ENCODE measurements around the gene TM4SF1. TPM values are rescaled to one million over a fixed set of nuclear protein-coding genes. Genes with fewer than 3 reads are reported as not detected.
A peak's percentile ranks its signal among the peaks of the same experiment; 100 is the strongest.

TM4SF1 gene
- polyA plus RNA-seq, 1 of the 3 experiments (the other 2 are of a cell fraction), result 209 TPM

DNA sequence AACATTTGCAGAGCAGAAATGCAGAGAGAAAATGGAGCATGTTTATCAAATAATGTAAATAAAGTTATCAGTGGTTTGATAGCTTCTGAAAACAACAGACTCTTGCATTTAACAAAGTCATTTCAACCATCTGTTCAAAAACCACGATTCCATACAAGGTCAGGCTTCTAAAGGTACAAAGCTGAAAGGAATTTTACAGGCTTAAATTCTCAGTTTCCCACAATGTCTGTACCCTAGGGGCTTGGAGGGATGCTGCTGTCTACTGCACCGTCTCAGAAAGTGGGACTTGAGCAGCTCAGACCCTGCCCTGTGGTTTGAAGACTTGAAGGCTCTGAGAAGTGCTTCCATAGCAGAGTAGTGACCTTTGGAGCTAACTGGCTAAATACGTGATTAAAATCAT lies 30.4 kb upstream of the TM4SF1 start:
- peaks cover 0 to 7% of the 10 kb centered on the region in 2 experiments; a peak in 2 of 4 replicates for H3K4me1 ChIP-seq (ENCODE audit: control insufficient read depth in 1 of 2, insufficient read depth in 2 of 2, low read depth in 1 of 2, low read length in 1 of 2)
- 62% methylated on average over 3 of the region's 3 CpGs for WGBS (ENCODE audit: low lambda C conversion rate)
- no peaks in the 10 kb centered on the region for H3F3A ChIP-seq (replicated peaks; ENCODE audit: insufficient read depth)
- H3K36me3 ChIP-seq (replicated peaks in 1 of 2; ENCODE audit: control insufficient read depth in 1 of 2, insufficient read depth in 2 of 2, low read length in 1 of 2), result no peaks in the 10 kb centered on the region
- H2AFZ ChIP-seq (ENCODE audit: low read depth), result peak overlapping the region; percentile 33; the same call in 1 of the 2 replicates
- no peaks in the 10 kb centered on the region for H3K79me2 ChIP-seq (ENCODE audit: insufficient read depth)
- no peak for TF ChIP-seq MXI1 (IDR thresholded peaks at IDR 0.05; ENCODE audit: low read depth, low read length)
- TF ChIP-seq TEAD4 (IDR thresholded peaks at IDR 0.05; ENCODE audit: borderline replicate concordance, insufficient read depth), result no peak
- TF ChIP-seq GABPA (IDR thresholded peaks at IDR 0.05; ENCODE audit: low read depth), result no peak
- no peak for TF ChIP-seq RCOR1 (IDR thresholded peaks at IDR 0.05; ENCODE audit: low read length)
- TF ChIP-seq, protein P1, sequence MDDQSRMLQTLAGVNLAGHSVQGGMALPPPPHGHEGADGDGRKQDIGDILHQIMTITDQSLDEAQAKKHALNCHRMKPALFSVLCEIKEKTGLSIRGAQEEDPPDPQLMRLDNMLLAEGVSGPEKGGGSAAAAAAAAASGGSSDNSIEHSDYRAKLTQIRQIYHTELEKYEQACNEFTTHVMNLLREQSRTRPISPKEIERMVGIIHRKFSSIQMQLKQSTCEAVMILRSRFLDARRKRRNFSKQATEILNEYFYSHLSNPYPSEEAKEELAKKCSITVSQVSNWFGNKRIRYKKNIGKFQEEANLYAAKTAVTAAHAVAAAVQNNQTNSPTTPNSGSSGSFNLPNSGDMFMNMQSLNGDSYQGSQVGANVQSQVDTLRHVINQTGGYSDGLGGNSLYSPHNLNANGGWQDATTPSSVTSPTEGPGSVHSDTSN (IDR thresholded peaks at IDR 0.05), result no peak
- TF ChIP-seq, protein P2, sequence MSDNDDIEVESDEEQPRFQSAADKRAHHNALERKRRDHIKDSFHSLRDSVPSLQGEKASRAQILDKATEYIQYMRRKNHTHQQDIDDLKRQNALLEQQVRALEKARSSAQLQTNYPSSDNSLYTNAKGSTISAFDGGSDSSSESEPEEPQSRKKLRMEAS (IDR thresholded peaks at IDR 0.05; ENCODE audit: low read depth), result no peak
- TF ChIP-seq RXRA (IDR thresholded peaks at IDR 0.05; ENCODE audit: borderline replicate concordance, low read depth), result no peak
- no peak for TF ChIP-seq EZH2phosphoT487 (IDR thresholded peaks at IDR 0.05; ENCODE audit: borderline replicate concordance, low read depth)
- no peak for DNase-seq
- H3K9me2 ChIP-seq, result no peaks in the 10 kb centered on the region
- H3K27me3 ChIP-seq (ENCODE audit: insufficient read depth), result no peaks in the 10 kb centered on the region
- H4K20me1 ChIP-seq (ENCODE audit: insufficient read depth), result no peaks in the 10 kb centered on the region
- ChIA-PET POLR2A (no interaction called here), CTCF (interaction anchor here (0.6 to 1.2 kb wide), 5 partner anchors 14 to 152 kb away, joined by 3 to 5 read pairs (median 3); no protein-coding TSS in a partner anchor)
- no peak overlapping the region for H3K4me2 ChIP-seq
- no peak overlapping the region; a peak in 1 of 4 replicates for H3K27ac ChIP-seq (ENCODE audit: low read depth in 2 of 2, low read length in 1 of 2)
- no peak overlapping the region for H3K9ac ChIP-seq
- H3K9me3 ChIP-seq, result no peaks in the 10 kb centered on the region
- no peak overlapping the region for H3K4me3 ChIP-seq (ENCODE audit: low read depth in 2 of 2, low read length in 1 of 2)

DNA sequence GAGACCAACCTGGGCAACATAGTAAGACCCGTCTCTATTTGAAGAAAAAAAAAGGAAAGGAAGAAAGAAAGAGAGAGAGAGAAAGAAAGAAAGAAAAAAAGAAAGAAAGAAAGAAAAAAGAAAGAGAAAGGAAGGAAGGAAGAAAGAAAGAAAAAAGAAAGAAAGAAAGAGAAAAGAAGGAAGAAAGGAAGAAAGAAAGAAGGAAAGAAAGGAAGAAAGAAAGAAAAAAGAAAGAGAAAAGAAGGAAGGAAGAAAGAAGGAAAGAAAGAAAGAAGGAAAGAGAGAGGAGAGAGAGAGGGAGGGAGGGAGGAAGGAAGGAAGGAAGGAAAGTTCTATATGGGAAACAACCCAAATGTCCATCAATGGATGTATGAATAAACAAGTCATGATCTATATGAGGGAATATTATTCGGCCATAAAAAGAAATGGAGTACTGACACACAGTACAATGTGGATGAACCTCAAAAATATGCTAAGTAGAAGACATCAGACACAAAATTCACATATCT lies 28.8 kb upstream of the TM4SF1 start:
- peaks cover 0 to 7% of the 10 kb centered on the region in 2 experiments; a peak in 2 of 4 replicates for H3K4me1 ChIP-seq (ENCODE audit: control insufficient read depth in 1 of 2, insufficient read depth in 2 of 2, low read depth in 1 of 2, low read length in 1 of 2)
- no peaks in the 10 kb centered on the region for H3F3A ChIP-seq (replicated peaks; ENCODE audit: insufficient read depth)
- CTCF ChIA-PET, result interaction anchor here (1.7 kb wide), 1 partner anchor 74 kb away, joined by 6 read pairs; no protein-coding TSS in a partner anchor
- POLR2A ChIA-PET, result no interaction called here
- H4K20me1 ChIP-seq (ENCODE audit: insufficient read depth), result no peaks in the 10 kb centered on the region
- no peaks in the 10 kb centered on the region for H3K36me3 ChIP-seq (replicated peaks in 1 of 2; ENCODE audit: control insufficient read depth in 1 of 2, insufficient read depth in 2 of 2, low read length in 1 of 2)
- no peaks in the 10 kb centered on the region for H3K9me3 ChIP-seq
- H3K27me3 ChIP-seq (ENCODE audit: insufficient read depth), result no peaks in the 10 kb centered on the region
- DNase-seq, result no peak
- no peak overlapping the region for H3K9ac ChIP-seq
- WGBS (ENCODE audit: low lambda C conversion rate), result 72% methylated on average over 2 of the region's 2 CpGs
- no peak overlapping the region for H3K4me2 ChIP-seq
- H3K27ac ChIP-seq (ENCODE audit: low read depth in 2 of 2, low read length in 1 of 2), result no peak overlapping the region
- no peak for TF ChIP-seq FOXJ3 (CRISPR knock-in tag; IDR thresholded peaks at IDR 0.05)
- no peak for TF ChIP-seq FOXM1 (IDR thresholded peaks at IDR 0.05; ENCODE audit: low read depth)
- TF ChIP-seq TEAD4 (IDR thresholded peaks at IDR 0.05; ENCODE audit: borderline replicate concordance, insufficient read depth), result no peak
- TF ChIP-seq GABPA (IDR thresholded peaks at IDR 0.05; ENCODE audit: low read depth), result no peak
- no peak for TF ChIP-seq EP300 (IDR thresholded peaks at IDR 0.05; ENCODE audit: borderline replicate concordance in 1 of 2, low read depth in 1 of 2, low read length in 1 of 2)
- no peak for TF ChIP-seq RFX5 (IDR thresholded peaks at IDR 0.05; ENCODE audit: low read length)
- no peak for TF ChIP-seq ELF1 (IDR thresholded peaks at IDR 0.05)
- no peak for TF ChIP-seq YY1 (IDR thresholded peaks at IDR 0.05; ENCODE audit: low read depth)
- no peak for TF ChIP-seq POLR2AphosphoS5 (IDR thresholded peaks at IDR 0.05; ENCODE audit: low read depth, low read length)
- no peaks in the 10 kb centered on the region for H3K79me2 ChIP-seq (ENCODE audit: insufficient read depth)
- H3K4me3 ChIP-seq (ENCODE audit: low read depth in 2 of 2, low read length in 1 of 2), result no peak overlapping the region
- H2AFZ ChIP-seq (ENCODE audit: low read depth), result no peak overlapping the region
- H3K9me2 ChIP-seq, result no peaks in the 10 kb centered on the region
